Adrenal gland (tissue), 12 donors: ENCODE data around the gene PPP1R9A. TPM values are rescaled to one million over a fixed set of nuclear protein-coding genes. Genes with fewer than 3 reads are reported as not detected.
A peak's percentile ranks its signal among the peaks of the same experiment; 100 is the strongest.

Experiments used
- DNase-seq, 7 donors: peaks; one replicate each; pipeline ENCODE4 v3.0.0-alpha.2; 2019 to 2020
- H3K27ac ChIP-seq, 5 donors: fragments of 200-600 bp; sonication (generic) in 4 of 5; 1 replicate in 3 of 5; 2 replicates in 2 of 5; pipeline versions ENCODE4 v1.5.1 to v1.8.0; 2016 to 2020; ENCODE audit warnings: mild to moderate bottlenecking in 1 of 5
- H3K27me3 ChIP-seq: fragments of 200-600 bp; 2 replicates; pipeline ENCODE4 v1.8.0; 2021
- H3K36me3 ChIP-seq, 2 donors: fragments of 200-600 bp; replicated peaks in 1 of 2; 1 replicate in 1 of 2; 2 replicates in 1 of 2; pipeline versions ENCODE4 v1.5.1 to v1.8.0; 2018 to 2022
- H3K4me1 ChIP-seq, 2 donors: fragments of 200-600 bp; replicated peaks in 1 of 2; 1 replicate in 1 of 2; 2 replicates in 1 of 2; pipeline versions ENCODE4 v1.5.1 to v1.8.0; 2018 to 2021
- H3K4me3 ChIP-seq, 4 donors: fragments of 200-600 bp; sonication (generic) in 3 of 4; one replicate each; pipeline ENCODE4 v1.5.1; 2016 to 2018
- H3K9me3 ChIP-seq, 3 donors: fragments of 200-600 bp; sonication (generic) in 1 of 3; replicated peaks in 1 of 3; 1 replicate in 2 of 3; 2 replicates in 1 of 3; pipeline versions ENCODE4 v1.5.1 to v1.8.0; 2016 to 2021
- CTCF ChIP-seq, 6 experiments: fragments of 450-650 bp in 4 of 6; fragments of 200-600 bp in 2 of 6; sonication (generic) in 1 of 6; IDR thresholded peaks; 1 replicate in 5 of 6; 2 replicates in 1 of 6; pipeline versions ENCODE4 v1.5.1 to v1.8.0; 2016 to 2021; ENCODE audit warnings: antibody characterized with exemption in 6 of 6, mild to moderate bottlenecking in 2 of 6, moderate library complexity in 1 of 6
- POLR2A ChIP-seq, 2 donors: fragments of 450-650 bp; IDR thresholded peaks; one replicate each; pipeline ENCODE4 v1.6.1; 2017; ENCODE audit warnings: antibody characterized with exemption in 2 of 2, mild to moderate bottlenecking in 2 of 2, moderate library complexity in 1 of 2
- WGBS, 4 donors: extraction: QIAGEN DNeasy Blood & Tissue Kit in 2 of 4; methylation state at CpG; one replicate each; pipeline versions ENCODE4 v1.1.5 to v1.1.7; 2013 to 2017; 5-methylcytosine and 5-hydroxymethylcytosine counted together
- intact Hi-C, 2 donors: fragments of 100-400 bp; cut with DNase I; formaldehyde crosslinking; loops; one replicate each; pipeline versions ENCODE4 v1.14.1 to v1.15.0; 2022 to 2023
- polyA plus RNA-seq, 3 donors: library from polyadenylated mRNA; stranded (reverse); fragments of 200-250 nt in 2 of 3; fragments of 350-450 nt in 1 of 3; fragmentation: Illumina TruSeq in 1 of 3; extraction: RNeasy Lipid Tissue Mini Kit (QIAGEN cat#74804) in 1 of 3; gene quantifications; one replicate each; pipeline ENCODE4 v1.2.3, GENCODE V29; 2013 to 2014
- total RNA-seq, 9 donors: library from RNA; depleted of rRNA in 4 of 9; stranded (reverse); fragments of >200 nt in 4 of 9; fragments of 120-200 nt in 1 of 9; fragmentation: NEBNext Ultra II Directional in 1 of 9; extraction: Animal tissue kit (Norgen Biotek cat#: 25700) in 1 of 9; gene quantifications; one replicate each; pipeline versions ENCODE4 v1.1.0 to v1.2.4, GENCODE V29; 2013 to 2023
- donor health status: healthy with polysubstance abuse.
- donor health status: Bipolar disorder and iron deficiency.
- donor health status: DM: yes; HTN: yes; CAD: no.
- donor health status: DM: no; HTN: no; CAD: no.
- donor health status: DM: no; HTN: no; CAD: no.
- donor health status: DM: yes; HTN: yes; CAD: no.

Gene PPP1R9A
- total and polyA plus RNA-seq, 12 donors, result 7.2 to 86.0 (median 40.6) TPM

GRCh38 chr7:94908323-94909178 lies 1.2 kb downstream of the PPP1R9A start:
- Histone ChIP-seq H3K4me1 (peaks cover 6 to 28% of the 10 kb centered on the region in 2 donors), H3K27me3 (no peaks in the 10 kb centered on the region), H3K4me3 (peak overlapping the region; percentile 0 to 77 (median 40)), H3K9me3 (no peaks in the 10 kb centered on the region), H3K27ac (peak overlapping the region; percentile 36 to 95 (median 86)), H3K36me3 (no peaks in the 10 kb centered on the region)
- 1 to 4% (median 3%) methylated on average over 27 of the region's 27 CpGs for WGBS, 4 donors
- intact Hi-C loops, result loop anchor here in 1 of 2 donors (10.0 kb wide), 1 partner anchor 244 kb away; no protein-coding TSS in a partner anchor
- peak in 1 of 2 donors; percentile 37 for TF ChIP-seq POLR2A (IDR thresholded peaks at IDR 0.05)
- TF ChIP-seq CTCF (IDR thresholded peaks at IDR 0.05), result no peak
- peak; percentile 50 to 70 (median 60) for DNase-seq

DNA sequence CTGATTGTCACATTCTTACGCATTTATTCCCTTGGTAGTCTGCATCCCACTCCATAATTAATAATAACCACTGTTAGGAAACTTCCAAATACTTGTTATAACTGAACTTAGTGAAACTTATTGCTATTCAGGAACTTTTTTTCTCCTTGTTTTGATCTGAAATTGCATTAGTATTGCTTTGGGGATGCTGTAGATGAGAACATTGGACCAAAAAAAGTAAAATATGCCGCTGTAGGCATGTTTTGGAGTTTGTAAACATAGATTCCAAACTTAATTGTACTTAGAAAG lies 1.7 kb downstream of the PPP1R9A start:
- no peaks in the 10 kb centered on the region for H3K9me3 ChIP-seq
- intact Hi-C loops, result loop anchor here in 1 of 2 donors (10.0 kb wide), 1 partner anchor 244 kb away; no protein-coding TSS in a partner anchor
- peaks cover 6 to 28% of the 10 kb centered on the region in 2 donors for H3K4me1 ChIP-seq
- H3K4me3 ChIP-seq, result peak overlapping the region in 2 of 4 donors; percentile 43 to 77
- no peak for DNase-seq
- 40 to 48% (median 43%) methylated on average over 2 of the region's 2 CpGs for WGBS, 4 donors
- no peaks in the 10 kb centered on the region for H3K27me3 ChIP-seq
- TF ChIP-seq POLR2A (IDR thresholded peaks at IDR 0.05) (no peak), CTCF (IDR thresholded peaks at IDR 0.05) (no peak)
- peak overlapping the region in 3 of 5 donors; percentile 86 to 95 (median 86) for H3K27ac ChIP-seq
- H3K36me3 ChIP-seq, result no peaks in the 10 kb centered on the region

DNA sequence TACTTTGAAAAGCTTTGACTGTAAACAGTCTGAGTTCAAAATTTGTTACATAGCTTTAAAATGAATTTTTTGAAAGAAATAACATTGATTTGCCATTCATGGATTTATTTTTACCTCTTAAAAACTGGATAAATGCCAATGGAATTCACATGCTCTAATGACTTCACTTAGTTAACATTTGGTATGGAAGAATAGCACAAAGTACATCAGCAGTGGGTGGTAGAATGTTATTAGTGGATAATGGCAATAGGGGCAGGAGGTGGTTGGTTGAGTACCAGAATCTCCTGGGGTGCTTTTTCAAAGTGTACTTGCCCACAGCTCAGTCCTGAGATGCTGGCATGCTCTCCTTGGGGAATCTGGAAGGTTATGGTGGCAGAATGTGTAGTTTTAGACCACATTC lies 4.7 kb downstream of the PPP1R9A start:
- intact Hi-C loops, result no loop called here
- no peak overlapping the region for H3K27ac ChIP-seq
- TF ChIP-seq CTCF (IDR thresholded peaks at IDR 0.05) (no peak), POLR2A (IDR thresholded peaks at IDR 0.05) (no peak)

DNA sequence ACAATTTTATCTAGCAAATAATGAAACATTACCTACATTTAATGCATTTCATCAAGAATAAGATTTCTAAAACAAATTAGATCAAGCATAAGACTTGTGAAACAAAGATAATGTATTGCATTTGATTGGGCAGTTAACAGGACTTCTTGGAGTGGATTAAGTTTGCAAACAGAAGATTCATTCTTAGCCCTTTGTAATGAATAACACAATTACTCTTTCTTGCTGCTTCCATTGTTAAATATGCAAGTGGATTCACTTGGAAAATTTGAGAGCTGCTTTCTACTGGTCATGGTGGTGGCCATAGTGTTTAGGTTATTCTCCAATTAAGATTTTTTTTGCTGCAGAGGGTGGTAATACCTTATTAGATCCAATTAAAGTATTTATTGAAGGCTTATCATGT lies 6.0 kb downstream of the PPP1R9A start:
- no peak for DNase-seq
- Histone ChIP-seq H3K36me3 (no peaks in the 10 kb centered on the region), H3K27me3 (no peaks in the 10 kb centered on the region), H3K27ac (no peak overlapping the region), H3K4me1 (peaks cover 6 to 20% of the 10 kb centered on the region in 2 donors), H3K9me3 (no peaks in the 10 kb centered on the region), H3K4me3 (no peak overlapping the region)
- TF ChIP-seq POLR2A (IDR thresholded peaks at IDR 0.05), result no peak
- TF ChIP-seq CTCF (IDR thresholded peaks at IDR 0.05), result no peak
- intact Hi-C loops, result no loop called here

More for the DNA sequence above, 4.7 kb downstream of the PPP1R9A start:
- H3K27me3 ChIP-seq, result no peaks in the 10 kb centered on the region
- H3K9me3 ChIP-seq, result no peaks in the 10 kb centered on the region
- peaks cover 6 to 24% of the 10 kb centered on the region in 2 donors for H3K4me1 ChIP-seq
- DNase-seq, result no peak
- H3K4me3 ChIP-seq, result peak overlapping the region in 1 of 4 donors; percentile 3
- no peaks in the 10 kb centered on the region for H3K36me3 ChIP-seq
